SK-N-SH treated with all-trans-retinoic acid at 6 μM for 48 hours (cell line): ENCODE data around the gene RAPGEF1.

Source experiments
- ATAC-seq: fragments of 200-7000 bp; cut with Tn5 transposase; 3 replicates; pipeline ENCODE4 v1.9.1; 2020; ENCODE audit warnings: mild to moderate bottlenecking, moderate library complexity
- ARNTL ChIP-seq: fragments of 450-650 bp; formaldehyde crosslinking; IDR thresholded peaks from 2 replicates; pipeline ENCODE4 v1.5.0; 2020; ENCODE audit warnings: low read depth, mild to moderate bottlenecking, moderate library complexity, borderline replicate concordance
- BACH2 ChIP-seq: fragments of 250-450 bp; sonication (Bioruptor Pico); IDR thresholded peaks from 2 replicates; pipeline ENCODE4 v1.9.0; 2021; ENCODE audit warnings: mild to moderate bottlenecking, borderline replicate concordance
- CSDC2 ChIP-seq: fragments of 250-450 bp; sonication (Bioruptor Pico); IDR thresholded peaks from 2 replicates; pipeline ENCODE4 v1.5.0; 2020; ENCODE audit warnings: mild to moderate bottlenecking, moderate library complexity
- CSRNP3 ChIP-seq: fragments of 250-450 bp; sonication (Bioruptor Pico); IDR thresholded peaks from 2 replicates; pipeline ENCODE4 v1.5.1; 2021; ENCODE audit warnings: mild to moderate bottlenecking, moderate library complexity
- ISL1 ChIP-seq: fragments of 250-450 bp; sonication (Bioruptor Pico); IDR thresholded peaks from 2 replicates; pipeline ENCODE4 v2.1.2; 2022; ENCODE audit warnings: mild to moderate bottlenecking, moderate library complexity
- OSR1 ChIP-seq: fragments of 250-450 bp; sonication (Bioruptor Pico); IDR thresholded peaks from 2 replicates; pipeline ENCODE4 v1.8.0; 2022; ENCODE audit warnings: moderate library complexity, mild to moderate bottlenecking, inconsistent platforms
- PATZ1 ChIP-seq: fragments of 250-450 bp; sonication (Bioruptor Pico); IDR thresholded peaks from 2 replicates; pipeline ENCODE4 v1.8.0; 2020; ENCODE audit warnings: mild to moderate bottlenecking, moderate library complexity, borderline replicate concordance
- POU6F1 ChIP-seq: fragments of 250-450 bp; sonication (Bioruptor Pico); IDR thresholded peaks from 2 replicates; pipeline ENCODE4 v1.8.0; 2021; ENCODE audit warnings: low read depth, mild to moderate bottlenecking, moderate library complexity, borderline replicate concordance
- PPARA ChIP-seq: fragments of 250-450 bp; sonication (Bioruptor Pico); IDR thresholded peaks from 2 replicates; pipeline ENCODE4 v1.5.0; 2020; ENCODE audit warnings: mild to moderate bottlenecking, borderline replicate concordance
- RARB ChIP-seq: fragments of 250-450 bp; sonication (Bioruptor Pico); IDR thresholded peaks from 2 replicates; pipeline ENCODE4 v1.8.0; 2021; ENCODE audit warnings: mild to moderate bottlenecking, moderate library complexity
- SNAI2 ChIP-seq: fragments of 250-450 bp; sonication (Bioruptor Pico); IDR thresholded peaks from 2 replicates; pipeline ENCODE4 v1.5.0; 2020; ENCODE audit warnings: mild to moderate bottlenecking, moderate library complexity
- TCF4 ChIP-seq: fragments of 250-450 bp; sonication (Bioruptor Pico); IDR thresholded peaks from 2 replicates; pipeline ENCODE4 v1.8.0; 2021; ENCODE audit warnings: mild to moderate bottlenecking, moderate library complexity, borderline replicate concordance
- TOX ChIP-seq: fragments of 250-450 bp; sonication (Bioruptor Pico); IDR thresholded peaks from 2 replicates; pipeline ENCODE4 v1.8.0; 2021; ENCODE audit warnings: mild to moderate bottlenecking, moderate library complexity, borderline replicate concordance
- ZC3H10 ChIP-seq: fragments of 250-450 bp; sonication (Bioruptor Pico); IDR thresholded peaks from 2 replicates; pipeline ENCODE4 v1.5.1; 2021; ENCODE audit warnings: mild to moderate bottlenecking, moderate library complexity
- ZFP3 ChIP-seq: fragments of 250-450 bp; sonication (Bioruptor Pico); IDR thresholded peaks from 2 replicates; pipeline ENCODE4 v1.5.0; 2020; ENCODE audit warnings: mild to moderate bottlenecking, moderate library complexity
- ZFP30 ChIP-seq: fragments of 450-650 bp; formaldehyde crosslinking; IDR thresholded peaks from 2 replicates; pipeline ENCODE4 v1.5.0; 2022; ENCODE audit warnings: mild to moderate bottlenecking, moderate library complexity
- ZNF565 ChIP-seq: fragments of 450-650 bp; formaldehyde crosslinking; conservative IDR thresholded peaks from 2 replicates; pipeline ENCODE4 v1.5.0; 2020; ENCODE audit warnings: low read depth, mild to moderate bottlenecking, moderate library complexity
- ZNF70 ChIP-seq: fragments of 450-650 bp; formaldehyde crosslinking; IDR thresholded peaks from 2 replicates; pipeline ENCODE4 v1.5.0; 2020; ENCODE audit warnings: mild to moderate bottlenecking, moderate library complexity
- ZNF8 ChIP-seq: fragments of 450-650 bp; formaldehyde crosslinking; IDR thresholded peaks from 2 replicates; pipeline ENCODE4 v1.5.0; 2020; ENCODE audit warnings: mild to moderate bottlenecking, moderate library complexity
- TF ChIP-seq, protein P1 (sequence below): fragments of 250-450 bp; sonication (Bioruptor Pico); IDR thresholded peaks from 2 replicates; pipeline ENCODE4 v1.5.0; 2020; ENCODE audit warnings: mild to moderate bottlenecking, moderate library complexity

Gene RAPGEF1

GRCh38 chr9:131609099-131609830 lies 130.6 kb downstream of the RAPGEF1 start:
- TF ChIP-seq PPARA (CRISPR knock-in tag), result no peak
- TF ChIP-seq CSDC2, result no peak
- TF ChIP-seq OSR1 (CRISPR knock-in tag), result no peak
- TF ChIP-seq ZNF8 (CRISPR knock-in tag), result no peak
- TF ChIP-seq TCF4 (CRISPR knock-in tag), result no peak
- TF ChIP-seq POU6F1 (CRISPR knock-in tag), result no peak
- no peak for TF ChIP-seq ZFP3 (CRISPR knock-in tag)
- TF ChIP-seq ZNF70 (CRISPR knock-in tag), result no peak
- TF ChIP-seq ZFP30 (CRISPR knock-in tag), result no peak
- no peak for TF ChIP-seq ZNF565 (CRISPR knock-in tag)
- TF ChIP-seq TOX, result no peak
- no peak for TF ChIP-seq PATZ1 (CRISPR knock-in tag)
- TF ChIP-seq, protein P1, sequence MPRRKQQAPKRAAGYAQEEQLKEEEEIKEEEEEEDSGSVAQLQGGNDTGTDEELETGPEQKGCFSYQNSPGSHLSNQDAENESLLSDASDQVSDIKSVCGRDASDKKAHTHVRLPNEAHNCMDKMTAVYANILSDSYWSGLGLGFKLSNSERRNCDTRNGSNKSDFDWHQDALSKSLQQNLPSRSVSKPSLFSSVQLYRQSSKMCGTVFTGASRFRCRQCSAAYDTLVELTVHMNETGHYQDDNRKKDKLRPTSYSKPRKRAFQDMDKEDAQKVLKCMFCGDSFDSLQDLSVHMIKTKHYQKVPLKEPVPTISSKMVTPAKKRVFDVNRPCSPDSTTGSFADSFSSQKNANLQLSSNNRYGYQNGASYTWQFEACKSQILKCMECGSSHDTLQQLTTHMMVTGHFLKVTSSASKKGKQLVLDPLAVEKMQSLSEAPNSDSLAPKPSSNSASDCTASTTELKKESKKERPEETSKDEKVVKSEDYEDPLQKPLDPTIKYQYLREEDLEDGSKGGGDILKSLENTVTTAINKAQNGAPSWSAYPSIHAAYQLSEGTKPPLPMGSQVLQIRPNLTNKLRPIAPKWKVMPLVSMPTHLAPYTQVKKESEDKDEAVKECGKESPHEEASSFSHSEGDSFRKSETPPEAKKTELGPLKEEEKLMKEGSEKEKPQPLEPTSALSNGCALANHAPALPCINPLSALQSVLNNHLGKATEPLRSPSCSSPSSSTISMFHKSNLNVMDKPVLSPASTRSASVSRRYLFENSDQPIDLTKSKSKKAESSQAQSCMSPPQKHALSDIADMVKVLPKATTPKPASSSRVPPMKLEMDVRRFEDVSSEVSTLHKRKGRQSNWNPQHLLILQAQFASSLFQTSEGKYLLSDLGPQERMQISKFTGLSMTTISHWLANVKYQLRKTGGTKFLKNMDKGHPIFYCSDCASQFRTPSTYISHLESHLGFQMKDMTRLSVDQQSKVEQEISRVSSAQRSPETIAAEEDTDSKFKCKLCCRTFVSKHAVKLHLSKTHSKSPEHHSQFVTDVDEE (CRISPR knock-in tag), result no peak
- TF ChIP-seq CSRNP3 (CRISPR knock-in tag), result no peak
- TF ChIP-seq ISL1 (CRISPR knock-in tag), result no peak
- TF ChIP-seq BACH2 (CRISPR knock-in tag), result no peak
- peak; percentile 47 for ATAC-seq

- TF ChIP-seq SNAI2 (CRISPR knock-in tag) (no peak), RARB (CRISPR knock-in tag) (no peak), ARNTL (CRISPR knock-in tag) (no peak), ISL1 (CRISPR knock-in tag) (no peak), ZFP3 (CRISPR knock-in tag) (no peak), ZFP30 (CRISPR knock-in tag) (no peak), PPARA (CRISPR knock-in tag) (no peak), BACH2 (CRISPR knock-in tag) (no peak), CSDC2 (no peak), TCF4 (CRISPR knock-in tag) (no peak), ZNF8 (CRISPR knock-in tag) (no peak), ZC3H10 (CRISPR knock-in tag) (no peak), OSR1 (CRISPR knock-in tag) (no peak), CSRNP3 (CRISPR knock-in tag) (no peak)
- TF ChIP-seq, protein P1 (CRISPR knock-in tag), result no peak
- peak; percentile 94 for ATAC-seq
Measured at GRCh38 chr9:131608493-131609037, 131.3 kb downstream of the RAPGEF1 start.
